Chondrocyte (in vitro differentiated cells): ENCODE measurements around the gene DYNC1I1. TPM values are rescaled to one million over a fixed set of nuclear protein-coding genes. Genes with fewer than 3 reads are reported as not detected.

ENCODE experiments used
- DNase-seq: peaks from one replicate; pipeline ENCODE4 v3.0.0; 2021; ENCODE audit warnings: mixed read lengths, low spot score
- H3K27ac Mint-ChIP-seq: one replicate; pipeline ENCODE4 v1.8.0; 2021; ENCODE audit warnings: mild to moderate bottlenecking, moderate library complexity, mixed read lengths; ENCODE audit not compliant: unreplicated experiment
- H3K27me3 Mint-ChIP-seq: 2 replicates; pipeline ENCODE4 v1.8.0; 2021; ENCODE audit warnings: low read depth, mixed read lengths
- H3K36me3 Mint-ChIP-seq: 2 replicates; pipeline ENCODE4 v1.8.0; 2021; ENCODE audit warnings: low read depth, mixed read lengths
- H3K4me1 Mint-ChIP-seq: 2 replicates; pipeline ENCODE4 v1.8.0; 2021; ENCODE audit warnings: low read depth, mild to moderate bottlenecking, mixed read lengths
- H3K4me3 Mint-ChIP-seq: one replicate; pipeline ENCODE4 v1.8.0; 2021; ENCODE audit warnings: mild to moderate bottlenecking, moderate library complexity, mixed read lengths; ENCODE audit not compliant: unreplicated experiment
- H3K9me3 Mint-ChIP-seq: 2 replicates; pipeline ENCODE4 v1.8.0; 2021; ENCODE audit warnings: low read depth, mixed read lengths
- total RNA-seq: library from RNA; stranded (reverse); gene quantifications from 3 replicates; pipeline ENCODE4 v1.2.1, GENCODE V29; 2021
- TF ChIP-seq, protein P1 (sequence below): fragments of 200-600 bp; sonication (generic); IDR thresholded peaks from 2 replicates; pipeline ENCODE4 v1.5.0; 2021; ENCODE audit warnings: antibody characterized with exemption, mild to moderate bottlenecking, moderate library complexity

The DYNC1I1 gene
- total RNA-seq, 1 donor from 2014 or later: 17.4 TPM

DNA sequence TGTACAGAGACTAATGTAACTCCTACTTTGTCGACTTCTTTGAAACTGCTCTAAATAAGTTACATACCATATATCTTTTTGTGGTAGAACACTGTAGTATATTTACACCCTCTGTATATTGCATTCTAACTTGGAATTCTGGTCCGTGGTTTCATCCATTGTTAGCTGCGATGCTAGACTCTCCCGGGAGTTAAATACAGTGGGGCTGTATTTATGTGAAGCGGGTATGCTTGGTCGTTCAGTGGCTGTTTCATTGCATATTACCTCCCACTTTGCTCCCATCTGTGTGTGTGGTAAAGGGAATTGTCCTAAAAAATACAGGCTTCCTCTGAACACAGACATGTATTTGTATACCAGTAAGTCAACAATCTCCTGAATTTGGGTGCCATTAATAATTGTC, 318.4 kb downstream of the DYNC1I1 start:
- no peak overlapping the region for H3K4me3 Mint-ChIP-seq
- H3K27ac Mint-ChIP-seq: no peak overlapping the region
- H3K9me3 Mint-ChIP-seq: no peaks in the 10 kb centered on the region
- H3K27me3 Mint-ChIP-seq: no peaks in the 10 kb centered on the region
- peaks cover 17% of the 10 kb centered on the region for H3K4me1 Mint-ChIP-seq
- no peak for DNase-seq
- TF ChIP-seq, protein P1, sequence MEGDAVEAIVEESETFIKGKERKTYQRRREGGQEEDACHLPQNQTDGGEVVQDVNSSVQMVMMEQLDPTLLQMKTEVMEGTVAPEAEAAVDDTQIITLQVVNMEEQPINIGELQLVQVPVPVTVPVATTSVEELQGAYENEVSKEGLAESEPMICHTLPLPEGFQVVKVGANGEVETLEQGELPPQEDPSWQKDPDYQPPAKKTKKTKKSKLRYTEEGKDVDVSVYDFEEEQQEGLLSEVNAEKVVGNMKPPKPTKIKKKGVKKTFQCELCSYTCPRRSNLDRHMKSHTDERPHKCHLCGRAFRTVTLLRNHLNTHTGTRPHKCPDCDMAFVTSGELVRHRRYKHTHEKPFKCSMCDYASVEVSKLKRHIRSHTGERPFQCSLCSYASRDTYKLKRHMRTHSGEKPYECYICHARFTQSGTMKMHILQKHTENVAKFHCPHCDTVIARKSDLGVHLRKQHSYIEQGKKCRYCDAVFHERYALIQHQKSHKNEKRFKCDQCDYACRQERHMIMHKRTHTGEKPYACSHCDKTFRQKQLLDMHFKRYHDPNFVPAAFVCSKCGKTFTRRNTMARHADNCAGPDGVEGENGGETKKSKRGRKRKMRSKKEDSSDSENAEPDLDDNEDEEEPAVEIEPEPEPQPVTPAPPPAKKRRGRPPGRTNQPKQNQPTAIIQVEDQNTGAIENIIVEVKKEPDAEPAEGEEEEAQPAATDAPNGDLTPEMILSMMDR: no peak
- no peaks in the 10 kb centered on the region for H3K36me3 Mint-ChIP-seq

DNA sequence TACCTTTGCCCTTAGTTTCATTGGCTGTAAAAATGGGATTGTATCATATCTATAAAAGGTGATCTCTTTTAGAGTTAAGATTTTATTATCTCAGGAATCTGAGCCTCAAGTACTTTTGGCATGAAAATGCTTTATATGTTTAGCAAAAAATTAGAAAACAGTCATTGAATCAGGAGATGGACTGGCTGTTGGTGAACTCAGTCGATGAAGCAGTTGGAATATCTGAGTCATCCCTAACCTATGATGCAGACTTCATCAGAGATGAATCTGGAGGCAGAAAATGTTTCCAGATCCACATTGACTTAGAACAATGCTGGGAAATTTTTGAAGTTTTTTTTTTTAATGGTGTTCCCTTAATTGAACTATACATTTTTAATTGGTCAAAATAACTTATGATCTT, 321.1 kb downstream of the DYNC1I1 start:
- peak overlapping the region; percentile 12 for H3K27ac Mint-ChIP-seq
- H3K4me1 Mint-ChIP-seq: peaks cover 17% of the 10 kb centered on the region
- H3K9me3 Mint-ChIP-seq: peaks cover 4% of the 10 kb centered on the region
- TF ChIP-seq, protein P1: no peak
- no peaks in the 10 kb centered on the region for H3K27me3 Mint-ChIP-seq
- DNase-seq: no peak
- no peak overlapping the region for H3K4me3 Mint-ChIP-seq
- H3K36me3 Mint-ChIP-seq: peaks cover 7% of the 10 kb centered on the region

DNA sequence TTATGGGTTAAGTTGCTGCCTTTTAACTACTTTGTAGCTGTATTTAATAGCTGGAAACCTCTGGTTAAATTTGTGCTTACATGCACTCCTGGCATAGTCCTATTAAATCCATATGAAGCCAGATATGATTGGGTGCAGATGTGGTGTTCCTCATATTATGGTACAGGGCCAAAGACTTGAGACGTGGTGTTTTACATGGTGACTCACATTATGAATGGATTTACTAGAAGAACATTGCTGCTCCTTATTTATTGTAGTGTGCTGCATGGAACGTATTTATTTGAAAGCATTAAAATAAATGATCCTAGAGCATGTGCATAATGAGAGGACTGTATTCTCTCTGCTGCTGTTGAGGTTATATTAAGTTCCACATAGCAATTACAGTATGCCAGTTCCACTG, 325.5 kb downstream of the DYNC1I1 start:
- no peaks in the 10 kb centered on the region for H3K27me3 Mint-ChIP-seq
- no peak overlapping the region for H3K27ac Mint-ChIP-seq
- peaks cover 11% of the 10 kb centered on the region for H3K36me3 Mint-ChIP-seq
- DNase-seq: no peak
- TF ChIP-seq, protein P1: no peak
- no peak overlapping the region for H3K4me3 Mint-ChIP-seq
- H3K9me3 Mint-ChIP-seq: peaks cover 10% of the 10 kb centered on the region
- peaks cover 11% of the 10 kb centered on the region for H3K4me1 Mint-ChIP-seq

- H3K27ac Mint-ChIP-seq: no peak overlapping the region
- no peak for DNase-seq
- TF ChIP-seq, protein P1: no peak
- H3K36me3 Mint-ChIP-seq: peaks cover 11% of the 10 kb centered on the region
- H3K27me3 Mint-ChIP-seq: peaks cover 2% of the 10 kb centered on the region
- H3K4me3 Mint-ChIP-seq: no peak overlapping the region
- peaks cover 10% of the 10 kb centered on the region for H3K9me3 Mint-ChIP-seq
- H3K4me1 Mint-ChIP-seq: no peaks in the 10 kb centered on the region
These were observed 328.4 kb downstream of the DYNC1I1 start for GRCh38 chr7:96100737-96101136.

GRCh38 chr7:96102096-96102811, 329.9 kb downstream of the DYNC1I1 start:
- TF ChIP-seq, protein P1: no peak

More at GRCh38 chr7:96102096-96102811, 329.9 kb downstream of the DYNC1I1 start:
- H3K27ac Mint-ChIP-seq: no peak overlapping the region
- peaks cover 10% of the 10 kb centered on the region for H3K9me3 Mint-ChIP-seq
- no peak for DNase-seq
- no peaks in the 10 kb centered on the region for H3K4me1 Mint-ChIP-seq
- no peak overlapping the region for H3K4me3 Mint-ChIP-seq
- H3K36me3 Mint-ChIP-seq: peaks cover 9% of the 10 kb centered on the region
- peaks cover 2% of the 10 kb centered on the region for H3K27me3 Mint-ChIP-seq
